A549 (cell line): ENCODE data around the gene MGAT3. TPM values are rescaled to one million over a fixed set of nuclear protein-coding genes. Genes with fewer than 3 reads are reported as not detected.

Experiments
- ATAC-seq, 2 experiments: fragments of 200-7000 bp in 1 of 2; fragments of >200 bp in 1 of 2; cut with Nextera tagmentation in 1 of 2; cut with Tn5 transposase in 1 of 2; 3 replicates each; pipeline versions ENCODE4 v1.8.0 to v1.9.1; 2018 to 2020; ENCODE audit warnings: mild to moderate bottlenecking in 1 of 2, moderate library complexity in 1 of 2
- CTCF ChIA-PET: fragments of 300-600 bp; sonication (Branson Sonifier 250); formaldehyde crosslinking; extraction: SDS; loops from one replicate; lab custom pipeline; 2021; ENCODE audit warnings: antibody characterized with exemption, inconsistent platforms; lab: Yijun Ruan, JAX
- POLR2A ChIA-PET: fragments of 350-600 bp; formaldehyde crosslinking; extraction: SDS; loops from one replicate; lab custom pipeline; 2021; ENCODE audit warnings: antibody characterized with exemption, inconsistent platforms; lab: Yijun Ruan, JAX
- DNase-seq, 2 experiments: peaks; one replicate each; pipeline versions ENCODE4 v3.0.0 to v3.0.0-alpha.2; 2011 to 2016; ENCODE audit warnings: low read depth in 1 of 2, low spot score in 1 of 2
- FAIRE-seq: peaks from 2 replicates; lab custom pipeline; 2011; peaks lifted over from hg19 to GRCh38; lab: Jason Lieb, UNC
- H3K27ac ChIP-seq, 2 experiments: fragments of >200 bp; sonication (Bioruptor Twin); formaldehyde crosslinking; 3 replicates each; pipeline ENCODE4 v1.5.1; 2016 to 2017
- H3K4me1 ChIP-seq: fragments of >200 bp; sonication (Bioruptor Twin); formaldehyde crosslinking; 3 replicates; pipeline ENCODE4 v1.6.1; 2016
- H3K4me2 ChIP-seq: fragments of >200 bp; sonication (Bioruptor Twin); formaldehyde crosslinking; 3 replicates; pipeline ENCODE4 v1.6.1; 2016
- H3K4me3 ChIP-seq: fragments of >200 bp; sonication (Bioruptor Twin); formaldehyde crosslinking; 3 replicates; pipeline ENCODE4 v1.5.1; 2016
- H3K9me3 ChIP-seq: fragments of >200 bp; sonication (Bioruptor Twin); formaldehyde crosslinking; 3 replicates; pipeline ENCODE4 v1.6.1; 2016
- BHLHE40 ChIP-seq: IDR thresholded peaks from 2 replicates; pipeline ENCODE4 v1.6.1; 2012; ENCODE audit warnings: low read depth, low read length, inconsistent platforms
- CBX8 ChIP-seq: fragments of 200-600 bp; sonication (generic); IDR thresholded peaks from 2 replicates; pipeline ENCODE4 v1.6.1; 2016
- CEBPB ChIP-seq, 2 experiments: fragments of >200 bp in 1 of 2; sonication (Bioruptor Twin) in 1 of 2; formaldehyde crosslinking in 1 of 2; IDR thresholded peaks; 2 replicates each; pipeline ENCODE4 v1.6.1; 2012 to 2016
- CHD4 ChIP-seq: fragments of 200-600 bp; sonication (generic); IDR thresholded peaks from 2 replicates; pipeline ENCODE4 v1.6.1; 2016; ENCODE audit warnings: antibody characterized with exemption, mild to moderate bottlenecking, borderline replicate concordance
- EHF ChIP-seq: fragments of 250-450 bp; sonication (Bioruptor Pico); IDR thresholded peaks from 2 replicates; pipeline ENCODE4 v1.5.0; 2020; ENCODE audit warnings: mild to moderate bottlenecking
- ESRRA ChIP-seq: fragments of 150-350 bp; IDR thresholded peaks from 2 replicates; pipeline ENCODE4 v1.6.1; 2014; ENCODE audit warnings: mild to moderate bottlenecking, low read length, borderline replicate concordance
- FOXS1 ChIP-seq: fragments of 250-450 bp; sonication (Bioruptor Pico); IDR thresholded peaks from 2 replicates; pipeline ENCODE4 v1.5.0; 2020; ENCODE audit warnings: mild to moderate bottlenecking, moderate library complexity
- GATA3 ChIP-seq: IDR thresholded peaks from 2 replicates; pipeline ENCODE4 v1.6.1; 2012; ENCODE audit warnings: borderline replicate concordance
- HEYL ChIP-seq: fragments of 250-450 bp; sonication (Bioruptor Pico); IDR thresholded peaks from 2 replicates; pipeline ENCODE4 v1.8.0; 2021; ENCODE audit warnings: mild to moderate bottlenecking, moderate library complexity
- JUN ChIP-seq, 2 experiments: fragments of >200 bp; sonication (Bioruptor Twin); formaldehyde crosslinking; IDR thresholded peaks; 2 replicates in 1 of 2; 3 replicates in 1 of 2; pipeline ENCODE4 v1.6.1; 2016 to 2017
- JUNB ChIP-seq: fragments of >200 bp; sonication (Bioruptor Twin); formaldehyde crosslinking; IDR thresholded peaks from 2 replicates; pipeline ENCODE4 v1.6.1; 2016
- KDM1A ChIP-seq: fragments of 200-600 bp; sonication (generic); IDR thresholded peaks from 2 replicates; pipeline ENCODE4 v1.6.1; 2016; ENCODE audit warnings: low read depth, mild to moderate bottlenecking
- MAFK ChIP-seq: fragments of 450-650 bp; IDR thresholded peaks from 2 replicates; pipeline ENCODE4 v1.6.1; 2014; ENCODE audit not compliant: partially characterized antibody
- MAZ ChIP-seq: fragments of 150-350 bp; IDR thresholded peaks from 2 replicates; pipeline ENCODE4 v1.6.1; 2014; ENCODE audit warnings: antibody characterized with exemption, low read depth, low read length, borderline replicate concordance
- NFE2L2 ChIP-seq: fragments of 150-350 bp; conservative IDR thresholded peaks from 2 replicates; pipeline ENCODE4 v1.6.1; 2014; ENCODE audit warnings: low read length
- NR3C1 ChIP-seq: fragments of >200 bp; sonication (Bioruptor Twin); formaldehyde crosslinking; IDR thresholded peaks from 3 replicates; pipeline ENCODE4 v1.6.1; 2017
- POLR2A ChIP-seq: IDR thresholded peaks from 2 replicates; pipeline ENCODE4 v1.6.1; 2012; ENCODE audit warnings: mild to moderate bottlenecking, low read length
- RAD21 ChIP-seq, 2 experiments: fragments of >200 bp in 1 of 2; sonication (Bioruptor Twin) in 1 of 2; formaldehyde crosslinking in 1 of 2; IDR thresholded peaks in 1 of 2; conservative IDR thresholded peaks in 1 of 2; 2 replicates in 1 of 2; 3 replicates in 1 of 2; pipeline ENCODE4 v1.6.1; 2012 to 2018; ENCODE audit warnings: inconsistent platforms in 1 of 2
- RARB ChIP-seq: fragments of 250-450 bp; sonication (Bioruptor Pico); IDR thresholded peaks from 2 replicates; pipeline ENCODE4 v1.8.0; 2021; ENCODE audit warnings: mild to moderate bottlenecking, moderate library complexity
- RCOR1 ChIP-seq: fragments of 150-350 bp; IDR thresholded peaks from 2 replicates; pipeline ENCODE4 v1.6.1; 2014; ENCODE audit warnings: antibody characterized with exemption, low read length, low read depth
- TFCP2L1 ChIP-seq: fragments of 250-450 bp; sonication (Bioruptor Pico); IDR thresholded peaks from 2 replicates; pipeline ENCODE4 v1.5.0; 2021; ENCODE audit warnings: mild to moderate bottlenecking
- TP53 ChIP-seq: fragments of 250-450 bp; sonication (Bioruptor Pico); IDR thresholded peaks from 2 replicates; pipeline ENCODE4 v1.5.0; 2021; ENCODE audit warnings: mild to moderate bottlenecking, moderate library complexity
- ZC3H11A ChIP-seq: fragments of 450-650 bp; IDR thresholded peaks from 2 replicates; pipeline ENCODE4 v1.6.1; 2014; ENCODE audit warnings: antibody characterized with exemption, mild to moderate bottlenecking
- ZFP36 ChIP-seq: fragments of 450-650 bp; IDR thresholded peaks from 2 replicates; pipeline ENCODE4 v1.6.1; 2014; ENCODE audit warnings: borderline replicate concordance; ENCODE audit not compliant: partially characterized antibody
- WGBS: methylation state at CpG from one replicate; pipeline ENCODE4 v1.1.6; 2017; ENCODE audit errors: missing lambda C conversion rate; 5-methylcytosine and 5-hydroxymethylcytosine counted together
- polyA plus RNA-seq, 4 experiments: library from polyadenylated mRNA; depleted of rRNA in 3 of 4; stranded (reverse); fragments of >200 nt; fragmentation: RNase III in 1 of 4; extraction: RNeasy Plus Mini Kit Qiagen cat#74134 plus additional on column Dnase treatment in 1 of 4; gene quantifications; 2 replicates in 3 of 4; 3 replicates in 1 of 4; pipeline ENCODE4 v1.2.3, GENCODE V29; 2011 to 2017
- TF ChIP-seq, protein P1 (sequence below): fragments of 150-350 bp; IDR thresholded peaks from 2 replicates; pipeline ENCODE4 v1.6.1; 2014; ENCODE audit warnings: low read depth, mild to moderate bottlenecking, low read length
- TF ChIP-seq, protein P2 (sequence below): fragments of 250-450 bp; sonication (Bioruptor Pico); IDR thresholded peaks from 2 replicates; pipeline ENCODE4 v1.5.0; 2021; ENCODE audit warnings: mild to moderate bottlenecking, moderate library complexity, borderline replicate concordance
- TF ChIP-seq, protein P3 (sequence below): fragments of >200 bp; sonication (Bioruptor Twin); formaldehyde crosslinking; IDR thresholded peaks from 2 replicates; pipeline ENCODE4 v1.6.1; 2016
- TF ChIP-seq, protein P4 (sequence below): IDR thresholded peaks from 2 replicates; pipeline ENCODE4 v1.6.1; 2012; ENCODE audit warnings: low read depth, borderline replicate concordance
- TF ChIP-seq, protein P5 (sequence below): IDR thresholded peaks from 2 replicates; pipeline ENCODE4 v1.6.1; 2012
- TF ChIP-seq, protein P6 (sequence below): fragments of 200-600 bp; sonication (generic); IDR thresholded peaks from 2 replicates; pipeline ENCODE4 v1.6.1; 2016; ENCODE audit warnings: antibody characterized with exemption, mild to moderate bottlenecking, moderate library complexity

The MGAT3 gene
- polyA plus RNA-seq, 2 of the 4 experiments (the other 2 are of a cell fraction), result 0.62 to 0.84 TPM

DNA sequence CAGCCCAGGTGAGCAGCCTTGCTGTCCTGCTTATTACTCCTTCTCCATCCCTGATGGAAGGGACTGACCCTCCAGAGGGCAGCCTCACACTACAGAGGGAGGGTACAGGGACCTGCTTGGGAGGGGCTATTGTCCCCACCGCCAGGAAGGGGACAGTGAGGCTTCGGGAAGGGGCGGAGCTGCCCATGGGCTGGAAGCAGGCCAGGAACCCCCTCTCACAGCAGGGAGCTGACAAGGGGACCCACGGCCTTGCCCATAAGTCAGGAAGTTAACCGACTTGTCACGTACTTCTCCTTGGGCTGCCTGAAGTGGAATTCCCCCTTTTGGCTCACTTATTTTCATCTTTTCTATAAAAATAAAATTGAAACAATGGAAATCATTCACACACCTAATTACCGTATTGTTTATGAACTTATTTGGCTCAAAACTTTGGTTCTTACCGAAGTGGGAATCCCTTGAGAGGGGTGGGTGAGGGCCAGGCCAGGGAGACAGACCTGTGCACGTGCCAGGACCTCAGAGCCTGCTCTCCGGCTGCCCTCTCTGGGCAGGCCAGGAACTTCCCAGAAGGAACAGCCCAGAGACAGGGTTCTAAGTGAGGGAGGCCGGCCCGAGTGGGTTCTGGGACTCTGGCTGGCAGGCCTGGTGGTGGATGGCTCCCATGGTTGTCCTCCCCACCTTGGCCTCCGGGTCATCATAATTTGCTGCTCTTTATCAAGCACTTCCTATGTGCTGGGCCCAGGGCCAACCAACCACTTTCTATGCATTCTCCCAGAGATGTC, 5.8 kb downstream of the MGAT3 start:
- CTCF ChIA-PET, result interaction anchor here (0.8 to 1.3 kb wide), 2 partner anchors 14 to 16 kb away, joined by 3 to 4 read pairs; no protein-coding TSS in a partner anchor
- TF ChIP-seq, protein P1, sequence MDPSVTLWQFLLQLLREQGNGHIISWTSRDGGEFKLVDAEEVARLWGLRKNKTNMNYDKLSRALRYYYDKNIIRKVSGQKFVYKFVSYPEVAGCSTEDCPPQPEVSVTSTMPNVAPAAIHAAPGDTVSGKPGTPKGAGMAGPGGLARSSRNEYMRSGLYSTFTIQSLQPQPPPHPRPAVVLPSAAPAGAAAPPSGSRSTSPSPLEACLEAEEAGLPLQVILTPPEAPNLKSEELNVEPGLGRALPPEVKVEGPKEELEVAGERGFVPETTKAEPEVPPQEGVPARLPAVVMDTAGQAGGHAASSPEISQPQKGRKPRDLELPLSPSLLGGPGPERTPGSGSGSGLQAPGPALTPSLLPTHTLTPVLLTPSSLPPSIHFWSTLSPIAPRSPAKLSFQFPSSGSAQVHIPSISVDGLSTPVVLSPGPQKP, result no peak
- TF ChIP-seq BHLHE40 (no peak), RCOR1 (no peak), TFCP2L1 (CRISPR knock-in tag) (no peak), CHD4 (no peak), CEBPB (IDR thresholded peaks at IDR 0.05) (no peak), ZC3H11A (no peak), TP53 (CRISPR knock-in tag) (no peak), JUNB (no peak), CBX8 (no peak), HEYL (CRISPR knock-in tag) (no peak), RAD21 (conservative IDR thresholded peaks at IDR 0.05 in 1 of 2, IDR thresholded peaks at IDR 0.05 in 1 of 2) (no peak), EHF (CRISPR knock-in tag) (no peak), RARB (CRISPR knock-in tag) (no peak), GATA3 (no peak), MAZ (no peak)
- TF ChIP-seq, protein P2, sequence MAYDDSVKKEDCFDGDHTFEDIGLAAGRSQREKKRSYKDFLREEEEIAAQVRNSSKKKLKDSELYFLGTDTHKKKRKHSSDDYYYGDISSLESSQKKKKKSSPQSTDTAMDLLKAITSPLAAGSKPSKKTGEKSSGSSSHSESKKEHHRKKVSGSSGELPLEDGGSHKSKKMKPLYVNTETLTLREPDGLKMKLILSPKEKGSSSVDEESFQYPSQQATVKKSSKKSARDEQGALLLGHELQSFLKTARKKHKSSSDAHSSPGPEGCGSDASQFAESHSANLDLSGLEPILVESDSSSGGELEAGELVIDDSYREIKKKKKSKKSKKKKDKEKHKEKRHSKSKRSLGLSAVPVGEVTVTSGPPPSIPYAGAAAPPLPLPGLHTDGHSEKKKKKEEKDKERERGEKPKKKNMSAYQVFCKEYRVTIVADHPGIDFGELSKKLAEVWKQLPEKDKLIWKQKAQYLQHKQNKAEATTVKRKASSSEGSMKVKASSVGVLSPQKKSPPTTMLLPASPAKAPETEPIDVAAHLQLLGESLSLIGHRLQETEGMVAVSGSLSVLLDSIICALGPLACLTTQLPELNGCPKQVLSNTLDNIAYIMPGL, result no peak
- TF ChIP-seq, protein P3, sequence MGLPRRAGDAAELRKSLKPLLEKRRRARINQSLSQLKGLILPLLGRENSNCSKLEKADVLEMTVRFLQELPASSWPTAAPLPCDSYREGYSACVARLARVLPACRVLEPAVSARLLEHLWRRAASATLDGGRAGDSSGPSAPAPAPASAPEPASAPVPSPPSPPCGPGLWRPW, result no peak
- TF ChIP-seq, protein P4, sequence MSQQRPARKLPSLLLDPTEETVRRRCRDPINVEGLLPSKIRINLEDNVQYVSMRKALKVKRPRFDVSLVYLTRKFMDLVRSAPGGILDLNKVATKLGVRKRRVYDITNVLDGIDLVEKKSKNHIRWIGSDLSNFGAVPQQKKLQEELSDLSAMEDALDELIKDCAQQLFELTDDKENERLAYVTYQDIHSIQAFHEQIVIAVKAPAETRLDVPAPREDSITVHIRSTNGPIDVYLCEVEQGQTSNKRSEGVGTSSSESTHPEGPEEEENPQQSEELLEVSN, result no peak
- Histone ChIP-seq H3K9me3 (no peaks in the 10 kb centered on the region), H3K27ac (no peak overlapping the region), H3K4me3 (no peak overlapping the region), H3K4me1 (no peaks in the 10 kb centered on the region), H3K4me2 (no peak overlapping the region)
- ATAC-seq, result peak; percentile 54; a peak in 4 of 6 replicates
- DNase-seq, result no peak
- no peak for FAIRE-seq
- POLR2A ChIA-PET, result interaction anchor here (1.6 kb wide), 1 partner anchor 57 kb away, joined by 4 read pairs; the partner anchor contains the start of gene ATF4
- WGBS, result 75% methylated on average over 13 of the region's 13 CpGs

DNA sequence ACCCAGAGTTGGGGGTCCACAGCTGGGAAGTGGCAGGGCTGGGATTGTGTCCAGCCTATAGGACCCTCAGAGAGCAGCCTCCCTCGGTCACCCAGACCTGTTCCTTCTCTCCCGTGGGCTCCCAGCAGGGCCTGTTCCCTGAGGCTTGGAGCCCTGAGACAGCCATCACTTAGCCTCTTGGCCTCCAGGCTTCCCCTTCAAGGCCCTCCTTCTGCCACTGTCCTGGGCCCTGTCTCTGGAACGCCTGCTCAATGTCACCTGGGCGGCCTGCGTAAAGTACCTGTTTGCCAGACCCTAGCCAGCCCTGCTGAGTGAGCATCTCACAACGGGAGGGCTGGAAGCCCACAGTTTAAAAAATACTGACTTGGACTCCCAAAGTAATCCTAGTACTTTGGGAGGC, 6.5 kb downstream of the MGAT3 start:
- H3K9me3 ChIP-seq, result no peaks in the 10 kb centered on the region
- no peak overlapping the region for H3K4me3 ChIP-seq
- no peak for DNase-seq
- ATAC-seq, result no peak
- WGBS, result 92% methylated on average over 5 of the region's 6 CpGs
- no peak overlapping the region for H3K27ac ChIP-seq
- TF ChIP-seq ZFP36 (no peak), ESRRA (no peak), NFE2L2 (no peak), ZC3H11A (no peak), FOXS1 (CRISPR knock-in tag) (no peak), KDM1A (no peak), MAFK (no peak), POLR2A (no peak), JUN (IDR thresholded peaks at IDR 0.05) (no peak), NR3C1 (no peak)
- TF ChIP-seq, protein P5, sequence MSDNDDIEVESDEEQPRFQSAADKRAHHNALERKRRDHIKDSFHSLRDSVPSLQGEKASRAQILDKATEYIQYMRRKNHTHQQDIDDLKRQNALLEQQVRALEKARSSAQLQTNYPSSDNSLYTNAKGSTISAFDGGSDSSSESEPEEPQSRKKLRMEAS, result no peak
- TF ChIP-seq, protein P6, sequence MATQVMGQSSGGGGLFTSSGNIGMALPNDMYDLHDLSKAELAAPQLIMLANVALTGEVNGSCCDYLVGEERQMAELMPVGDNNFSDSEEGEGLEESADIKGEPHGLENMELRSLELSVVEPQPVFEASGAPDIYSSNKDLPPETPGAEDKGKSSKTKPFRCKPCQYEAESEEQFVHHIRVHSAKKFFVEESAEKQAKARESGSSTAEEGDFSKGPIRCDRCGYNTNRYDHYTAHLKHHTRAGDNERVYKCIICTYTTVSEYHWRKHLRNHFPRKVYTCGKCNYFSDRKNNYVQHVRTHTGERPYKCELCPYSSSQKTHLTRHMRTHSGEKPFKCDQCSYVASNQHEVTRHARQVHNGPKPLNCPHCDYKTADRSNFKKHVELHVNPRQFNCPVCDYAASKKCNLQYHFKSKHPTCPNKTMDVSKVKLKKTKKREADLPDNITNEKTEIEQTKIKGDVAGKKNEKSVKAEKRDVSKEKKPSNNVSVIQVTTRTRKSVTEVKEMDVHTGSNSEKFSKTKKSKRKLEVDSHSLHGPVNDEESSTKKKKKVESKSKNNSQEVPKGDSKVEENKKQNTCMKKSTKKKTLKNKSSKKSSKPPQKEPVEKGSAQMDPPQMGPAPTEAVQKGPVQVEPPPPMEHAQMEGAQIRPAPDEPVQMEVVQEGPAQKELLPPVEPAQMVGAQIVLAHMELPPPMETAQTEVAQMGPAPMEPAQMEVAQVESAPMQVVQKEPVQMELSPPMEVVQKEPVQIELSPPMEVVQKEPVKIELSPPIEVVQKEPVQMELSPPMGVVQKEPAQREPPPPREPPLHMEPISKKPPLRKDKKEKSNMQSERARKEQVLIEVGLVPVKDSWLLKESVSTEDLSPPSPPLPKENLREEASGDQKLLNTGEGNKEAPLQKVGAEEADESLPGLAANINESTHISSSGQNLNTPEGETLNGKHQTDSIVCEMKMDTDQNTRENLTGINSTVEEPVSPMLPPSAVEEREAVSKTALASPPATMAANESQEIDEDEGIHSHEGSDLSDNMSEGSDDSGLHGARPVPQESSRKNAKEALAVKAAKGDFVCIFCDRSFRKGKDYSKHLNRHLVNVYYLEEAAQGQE, result no peak
- no peak overlapping the region for H3K4me2 ChIP-seq
- FAIRE-seq, result no peak
- H3K4me1 ChIP-seq, result no peaks in the 10 kb centered on the region
- ChIA-PET POLR2A (no interaction called here), CTCF (no interaction called here)
